ENCODE measurements around the gene MMUT. TPM values are rescaled to one million over a fixed set of nuclear protein-coding genes. Genes with fewer than 3 reads are reported as not detected.

Gene MMUT
- 14.6 and 17.3 TPM in 2 replicates for total RNA-seq

DNA sequence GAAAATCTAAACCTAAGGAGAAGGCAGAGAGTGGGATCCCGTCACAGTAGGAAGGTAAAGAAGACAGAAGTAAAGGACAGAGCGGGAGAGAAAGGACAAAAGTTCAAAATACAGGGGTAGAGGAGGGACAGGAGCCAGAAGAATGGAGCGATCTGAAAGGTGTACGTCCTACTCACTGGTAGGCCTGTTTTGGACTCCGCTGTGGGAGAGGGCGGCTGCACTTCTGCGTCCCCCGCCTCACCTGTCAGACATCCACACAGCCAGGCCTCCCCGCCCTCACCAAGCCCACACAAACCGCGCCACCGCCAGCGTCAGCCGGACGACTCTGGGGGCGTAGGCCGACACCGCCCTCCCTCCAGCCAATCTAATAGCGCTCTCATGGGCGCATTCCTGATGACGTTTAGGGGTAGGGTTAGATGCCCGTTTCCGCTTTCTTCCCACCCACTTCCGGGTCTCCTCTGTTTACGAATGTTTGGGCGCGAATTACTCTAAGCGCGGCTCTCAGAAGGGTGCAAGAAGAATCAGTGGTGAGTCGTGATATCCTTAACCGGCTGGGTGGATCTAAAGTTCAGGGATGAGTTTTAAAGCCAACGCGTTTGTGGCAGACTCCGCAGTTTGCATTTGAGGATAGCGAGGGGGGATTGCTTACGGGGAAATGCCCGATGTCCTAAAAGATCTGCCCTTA lies at the start of gene MMUT, which contains the start of gene CENPQ:
Gene MMUT, minus strand, starts transcription at position 327 of the 685 bp plus-strand sequence. CDS start 3,787 bp downstream, outside the sequence.
Gene CENPQ, plus strand, starts transcription at position 444 of the 685 bp plus-strand sequence. CDS start 6,807 bp downstream, outside the sequence.

DNA sequence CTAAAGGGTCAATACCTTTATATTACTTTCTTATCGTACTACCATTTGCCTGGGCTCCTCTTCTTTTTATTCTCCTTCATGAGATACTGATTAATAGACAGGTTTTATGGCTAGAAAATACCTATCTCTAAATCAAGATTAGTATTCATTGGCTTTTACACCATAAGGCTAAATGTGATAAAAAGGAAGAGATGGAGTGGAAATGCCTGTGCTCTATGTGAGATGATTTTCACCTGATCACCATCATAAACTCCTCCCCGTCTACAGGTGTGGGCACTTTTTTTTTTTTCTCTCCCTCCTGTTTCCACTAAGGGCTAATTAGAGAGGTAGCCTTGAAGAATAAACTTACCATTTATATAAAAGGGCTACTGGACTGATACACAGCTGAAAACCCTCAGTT lies 36.6 kb upstream of the MMUT start, which contains the start of gene GLYATL3:
Gene GLYATL3, plus strand, starts transcription at position 301 of the 400 bp plus-strand sequence. CDS start 12,068 bp downstream, outside the sequence.

Other genes with a start within 250 kb of the MMUT start
- gene CENPQ, start 117 bp upstream of the MMUT start, total RNA-seq: 14.4 and 15.8 TPM in 2 replicates
- not detected in 2 replicates for gene GLYATL3, start 36.7 kb upstream of the MMUT start, total RNA-seq
- gene C6orf141, start 87.4 kb upstream of the MMUT start, total RNA-seq: 7.8 and 8.3 TPM in 2 replicates
- gene RHAG, start 173.6 kb upstream of the MMUT start, total RNA-seq: not detected in 2 replicates

Data from thoracic aorta endothelial cell (primary cell).